ENCODE results near the gene MCF2L2. TPM values are rescaled to one million over a fixed set of nuclear protein-coding genes. Genes with fewer than 3 reads are reported as not detected.

MCF2L2 gene
- total RNA-seq, 1 donor from 2014 or later: 18.1 TPM

- H3K36me3 Mint-ChIP-seq (ENCODE audit: unreplicated experiment): no peaks in the 10 kb centered on the region
- no peak for TF ChIP-seq CTCF (IDR thresholded peaks at IDR 0.05; ENCODE audit: partially characterized antibody, unreplicated experiment)
- peaks cover 3% of the 10 kb centered on the region for H3K27me3 Mint-ChIP-seq (ENCODE audit: unreplicated experiment)
- H3K4me3 Mint-ChIP-seq (ENCODE audit: unreplicated experiment): no peak overlapping the region
- no peak overlapping the region for H3K27ac Mint-ChIP-seq (ENCODE audit: unreplicated experiment)
- DNase-seq: no peak
- peaks cover 2% of the 10 kb centered on the region for H3K4me1 Mint-ChIP-seq (ENCODE audit: low read depth, unreplicated experiment)
- peaks cover 3% of the 10 kb centered on the region for H3K9me3 Mint-ChIP-seq (ENCODE audit: unreplicated experiment)
These were observed 141.0 kb downstream of the MCF2L2 start for GRCh38 chr3:183287301-183287971.

GRCh38 chr3:183285828-183286457 is 142.5 kb downstream of the MCF2L2 start:
- no peak overlapping the region for H3K4me3 Mint-ChIP-seq (ENCODE audit: unreplicated experiment)
- peaks cover 5% of the 10 kb centered on the region for H3K4me1 Mint-ChIP-seq (ENCODE audit: low read depth, unreplicated experiment)
- no peak overlapping the region for H3K27ac Mint-ChIP-seq (ENCODE audit: unreplicated experiment)
- H3K9me3 Mint-ChIP-seq (ENCODE audit: unreplicated experiment): peaks cover 3% of the 10 kb centered on the region
- no peak for DNase-seq
- peaks cover 4% of the 10 kb centered on the region for H3K27me3 Mint-ChIP-seq (ENCODE audit: unreplicated experiment)
- no peaks in the 10 kb centered on the region for H3K36me3 Mint-ChIP-seq (ENCODE audit: unreplicated experiment)
- no peak for TF ChIP-seq CTCF (IDR thresholded peaks at IDR 0.05; ENCODE audit: partially characterized antibody, unreplicated experiment)

GRCh38 chr3:183285318-183285717 is 143.1 kb downstream of the MCF2L2 start:
- Mint-ChIP-seq H3K27ac (ENCODE audit: unreplicated experiment) (no peak overlapping the region), H3K27me3 (ENCODE audit: unreplicated experiment) (peaks cover 4% of the 10 kb centered on the region), H3K4me1 (ENCODE audit: low read depth, unreplicated experiment) (peaks cover 5% of the 10 kb centered on the region), H3K9me3 (ENCODE audit: unreplicated experiment) (peaks cover 3% of the 10 kb centered on the region), H3K4me3 (ENCODE audit: unreplicated experiment) (no peak overlapping the region), H3K36me3 (ENCODE audit: unreplicated experiment) (no peaks in the 10 kb centered on the region)
- no peak for TF ChIP-seq CTCF (IDR thresholded peaks at IDR 0.05; ENCODE audit: partially characterized antibody, unreplicated experiment)
- no peak for DNase-seq

GRCh38 chr3:183284570-183284969 is 143.8 kb downstream of the MCF2L2 start:
- Mint-ChIP-seq H3K4me3 (ENCODE audit: unreplicated experiment) (no peak overlapping the region), H3K36me3 (ENCODE audit: unreplicated experiment) (no peaks in the 10 kb centered on the region), H3K4me1 (ENCODE audit: low read depth, unreplicated experiment) (peaks cover 6% of the 10 kb centered on the region), H3K27me3 (ENCODE audit: unreplicated experiment) (peaks cover 4% of the 10 kb centered on the region), H3K9me3 (ENCODE audit: unreplicated experiment) (peaks cover 3% of the 10 kb centered on the region), H3K27ac (ENCODE audit: unreplicated experiment) (no peak overlapping the region)
- DNase-seq: no peak
- no peak for TF ChIP-seq CTCF (IDR thresholded peaks at IDR 0.05; ENCODE audit: partially characterized antibody, unreplicated experiment)

DNA sequence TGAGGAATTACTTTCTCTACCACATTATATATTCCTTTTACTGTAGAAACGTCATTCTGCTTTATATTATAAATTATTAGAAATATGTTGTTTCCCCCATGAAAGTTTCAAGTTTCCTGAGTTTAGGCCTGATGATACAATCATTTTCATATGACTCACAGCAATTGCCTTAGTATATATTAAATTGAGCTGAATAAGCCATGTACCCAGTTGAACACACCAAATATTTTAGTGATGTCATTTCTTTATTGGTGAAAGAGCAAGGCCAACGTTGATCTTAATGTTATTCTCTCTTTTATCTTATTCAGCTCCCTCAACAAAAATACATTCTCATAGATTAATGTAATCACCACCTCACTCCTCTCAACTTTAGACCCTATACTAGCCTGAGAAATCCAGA is 144.5 kb downstream of the MCF2L2 start:
- H3K36me3 Mint-ChIP-seq (ENCODE audit: unreplicated experiment): no peaks in the 10 kb centered on the region

More for the DNA sequence above, 144.5 kb downstream of the MCF2L2 start:
- Mint-ChIP-seq H3K27ac (ENCODE audit: unreplicated experiment) (no peak overlapping the region), H3K9me3 (ENCODE audit: unreplicated experiment) (peaks cover 3% of the 10 kb centered on the region), H3K4me1 (ENCODE audit: low read depth, unreplicated experiment) (peaks cover 6% of the 10 kb centered on the region), H3K27me3 (ENCODE audit: unreplicated experiment) (peaks cover 4% of the 10 kb centered on the region), H3K4me3 (ENCODE audit: unreplicated experiment) (no peak overlapping the region)
- no peak for DNase-seq
- TF ChIP-seq CTCF (IDR thresholded peaks at IDR 0.05; ENCODE audit: partially characterized antibody, unreplicated experiment): no peak
